T-cell (primary cell): ENCODE measurements around the gene DCLK3. TPM values are rescaled to one million over a fixed set of nuclear protein-coding genes. Genes with fewer than 3 reads are reported as not detected.

Source experiments
- ATAC-seq, 4 experiments: fragments of 200-7000 bp in 3 of 4; fragments of 150-1000 bp in 1 of 4; cut with Tn5 transposase; replicated peaks in 1 of 4; 1 replicate in 3 of 4; 2 replicates in 1 of 4; pipeline ENCODE4 v1.10.0; 2021; ENCODE audit warnings: moderate library complexity in 3 of 4, mild to moderate bottlenecking in 2 of 4, moderate number of reproducible peaks in 1 of 4
- CTCF ChIA-PET, 2 donors: fragments of 300-600 bp; sonication (Branson Sonifier 250); formaldehyde crosslinking; loops; one replicate each; lab custom pipeline; 2022; ENCODE audit warnings: antibody characterized with exemption in 2 of 2; lab: Charles Lee
- POLR2A ChIA-PET, 2 donors: fragments of 300-600 bp; sonication (Branson Sonifier 250); formaldehyde crosslinking; loops; one replicate each; lab custom pipeline; 2022; ENCODE audit warnings: antibody characterized with exemption in 2 of 2; lab: Charles Lee
- DNase-seq, 35 experiments: peaks; one replicate each; pipeline versions ENCODE4 v3.0.0 to v3.0.0-alpha.2; 2013 to 2023
- H3K27ac ChIP-seq: one replicate; pipeline ENCODE4 v1.5.1; 2013; ENCODE audit warnings: low read length
- H3K27me3 ChIP-seq, 2 experiments: replicated peaks in 1 of 2; 1 replicate in 1 of 2; 2 replicates in 1 of 2; pipeline versions ENCODE4 v1.6.1 to v1.7.0; 2013; ENCODE audit warnings: low read length in 1 of 2, mixed read lengths in 1 of 2; ENCODE audit not compliant: control insufficient read depth in 2 of 2, insufficient read depth in 2 of 2; ENCODE audit errors: extremely low read depth in 1 of 2
- H3K36me3 ChIP-seq, 2 donors: 1 replicate in 1 of 2; 2 replicates in 1 of 2; pipeline versions ENCODE4 v1.6.1 to v1.7.0; 2013; ENCODE audit warnings: low read length in 1 of 2; ENCODE audit not compliant: control insufficient read depth in 2 of 2, insufficient read depth in 1 of 2; ENCODE audit errors: extremely low read depth in 1 of 2
- H3K4me1 ChIP-seq, 2 experiments: 1 replicate in 1 of 2; 2 replicates in 1 of 2; pipeline versions ENCODE4 v1.6.1 to v1.7.0; 2013; ENCODE audit warnings: low read length in 2 of 2, mixed read lengths in 1 of 2; ENCODE audit not compliant: insufficient read depth in 2 of 2, control insufficient read depth in 1 of 2; ENCODE audit errors: extremely low read depth in 1 of 2
- H3K4me3 ChIP-seq, 2 donors: 1 replicate in 1 of 2; 2 replicates in 1 of 2; pipeline versions ENCODE4 v1.5.1 to v1.7.0; 2013; ENCODE audit warnings: mild to moderate bottlenecking in 2 of 2, low read length in 1 of 2, moderate library complexity in 1 of 2; ENCODE audit not compliant: control insufficient read depth in 1 of 2; ENCODE audit errors: extremely low read depth in 1 of 2
- H3K9me3 ChIP-seq: 2 replicates; pipeline ENCODE4 v1.7.0; 2013
- H3K27ac Mint-ChIP-seq, 2 donors: one replicate each; pipeline ENCODE4 v1.8.0; 2020 to 2021; ENCODE audit warnings: mild to moderate bottlenecking in 2 of 2, mixed read lengths in 2 of 2
- H3K27me3 Mint-ChIP-seq, 2 donors: one replicate each; pipeline ENCODE4 v1.8.0; 2021 to 2022; ENCODE audit warnings: mixed read lengths in 2 of 2
- H3K36me3 Mint-ChIP-seq: one replicate; pipeline ENCODE4 v1.8.0; 2021; ENCODE audit warnings: mixed read lengths
- H3K4me1 Mint-ChIP-seq, 3 donors: one replicate each; pipeline ENCODE4 v1.8.0; 2020 to 2022; ENCODE audit warnings: mixed read lengths in 3 of 3, mild to moderate bottlenecking in 1 of 3
- H3K4me3 Mint-ChIP-seq, 3 donors: one replicate each; pipeline ENCODE4 v1.8.0; 2020 to 2022; ENCODE audit warnings: mild to moderate bottlenecking in 3 of 3, mixed read lengths in 3 of 3, moderate library complexity in 3 of 3
- H3K9me3 Mint-ChIP-seq, 3 donors: one replicate each; pipeline ENCODE4 v1.8.0; 2020 to 2022; ENCODE audit warnings: mixed read lengths in 3 of 3
- WGBS: methylation state at CpG from one replicate; pipeline ENCODE4 v1.1.5; 2013; ENCODE audit warnings: missing lambda C conversion rate; ENCODE audit not compliant: insufficient coverage; 5-methylcytosine and 5-hydroxymethylcytosine counted together
- total RNA-seq, 35 experiments: library from RNA in 6 of 35; stranded (reverse) in 6 of 35; fragments of 120-200 nt in 1 of 35; gene quantifications; one replicate each; pipeline versions ENCODE4 v1.2.1 to v1.2.4 and lab custom pipeline; 2013 to 2026

DCLK3 gene
- total RNA-seq, 5 donors from 2014 or later (not counting 1 experiment from before 2014, with no cell fraction given): not detected

DNA sequence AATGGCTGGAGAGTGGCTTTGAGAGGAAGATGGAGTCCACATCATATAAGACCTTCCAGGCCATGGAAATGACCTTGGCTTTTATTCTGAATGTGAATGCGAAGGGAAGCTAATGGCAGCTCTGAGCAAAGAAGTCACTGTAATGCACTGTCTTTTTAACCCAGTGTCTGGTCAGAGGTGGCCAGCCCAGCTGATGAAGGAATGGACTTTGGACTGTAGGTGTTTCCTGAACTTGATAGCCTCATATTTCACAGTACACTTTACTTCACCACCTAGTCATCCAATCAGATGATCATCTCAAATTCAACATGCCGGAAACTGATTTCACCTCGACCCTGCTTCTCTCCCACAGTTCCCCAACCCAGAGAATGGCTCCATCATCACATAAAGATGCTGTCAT, 33.4 kb downstream of the DCLK3 start:
- CTCF ChIA-PET: interaction anchor here in 1 of 2 donors (0.6 kb wide), 1 partner anchor 130 kb away, joined by 3 read pairs; no protein-coding TSS in a partner anchor
- no peak overlapping the region for H3K27ac ChIP-seq
- no peaks in the 10 kb centered on the region for H3K4me1 ChIP-seq
- Mint-ChIP-seq H3K4me1 (no peaks in the 10 kb centered on the region), H3K9me3 (no peaks in the 10 kb centered on the region), H3K36me3 (no peaks in the 10 kb centered on the region), H3K27me3 (peaks cover 4 to 11% of the 10 kb centered on the region in 2 donors), H3K4me3 (no peak overlapping the region), H3K27ac (no peak overlapping the region)
- 83% methylated on average over 2 of the region's 3 CpGs for WGBS
- no peaks in the 10 kb centered on the region for H3K9me3 ChIP-seq
- H3K27me3 ChIP-seq: peaks cover 0 to 10% of the 10 kb centered on the region in 2 experiments
- no peak for ATAC-seq
- DNase-seq: no peak
- H3K36me3 ChIP-seq: no peaks in the 10 kb centered on the region
- POLR2A ChIA-PET: no interaction called here
- no peak overlapping the region for H3K4me3 ChIP-seq

DNA sequence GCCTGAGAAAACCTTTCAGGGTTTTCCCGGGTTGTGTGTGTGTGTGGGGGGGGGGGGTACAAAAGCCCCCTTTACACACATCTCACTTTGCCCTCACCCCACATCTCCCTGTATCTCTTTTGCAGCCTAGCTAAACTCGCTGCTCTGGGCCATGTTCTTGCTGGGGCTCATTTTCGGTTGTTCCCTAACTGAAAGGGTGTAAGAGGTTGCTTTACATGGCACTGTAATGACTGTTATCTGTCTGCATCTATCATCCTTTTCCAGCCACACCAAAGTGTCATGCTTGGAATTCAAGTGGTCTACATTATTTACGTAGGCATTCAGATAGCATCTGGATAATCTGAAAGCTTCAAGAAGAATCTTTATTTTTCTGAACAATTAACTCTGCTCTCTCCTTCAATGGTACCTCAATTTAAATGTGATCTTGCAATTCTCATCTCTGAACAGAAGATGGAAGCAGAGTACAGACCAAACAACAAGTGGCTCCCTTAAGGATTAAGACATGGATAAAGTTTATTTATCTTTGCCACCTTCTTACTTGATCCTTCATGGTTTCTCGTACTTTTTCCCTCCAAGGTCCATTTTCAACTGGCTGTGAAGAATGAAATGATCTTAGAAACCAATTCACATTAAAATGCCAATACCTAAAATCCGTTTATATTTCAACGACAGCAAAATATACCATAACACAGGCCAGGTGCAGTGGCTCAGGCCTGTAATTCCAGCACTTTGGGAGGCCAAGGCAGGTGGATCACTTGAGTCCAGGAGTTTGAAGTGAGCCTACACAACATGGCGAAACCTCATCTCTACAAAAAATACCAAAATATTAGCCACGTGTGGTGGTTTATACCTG, 34.9 kb downstream of the DCLK3 start:
- no peaks in the 10 kb centered on the region for H3K36me3 ChIP-seq
- no peaks in the 10 kb centered on the region for H3K9me3 Mint-ChIP-seq
- WGBS: 86% methylated on average over 1 of the region's 9 CpGs
- DNase-seq: peak in 1 of 35 experiments; percentile 53
- H3K9me3 ChIP-seq: no peaks in the 10 kb centered on the region
- peaks cover 0 to 10% of the 10 kb centered on the region in 2 experiments for H3K27me3 ChIP-seq
- no peak overlapping the region for H3K27ac Mint-ChIP-seq
- H3K4me3 Mint-ChIP-seq: no peak overlapping the region
- H3K4me1 ChIP-seq: no peaks in the 10 kb centered on the region
- ChIA-PET CTCF (interaction anchor here (0.6 to 1.8 kb wide), 2 partner anchors 12 to 229 kb away, joined by 3 to 6 read pairs; no protein-coding TSS in a partner anchor), POLR2A (no interaction called here)
- no peaks in the 10 kb centered on the region for H3K36me3 Mint-ChIP-seq
- peaks cover 4 to 11% of the 10 kb centered on the region in 2 donors for H3K27me3 Mint-ChIP-seq
- no peaks in the 10 kb centered on the region for H3K4me1 Mint-ChIP-seq
- ATAC-seq: no peak
- H3K4me3 ChIP-seq: no peak overlapping the region
- H3K27ac ChIP-seq: no peak overlapping the region

DNA sequence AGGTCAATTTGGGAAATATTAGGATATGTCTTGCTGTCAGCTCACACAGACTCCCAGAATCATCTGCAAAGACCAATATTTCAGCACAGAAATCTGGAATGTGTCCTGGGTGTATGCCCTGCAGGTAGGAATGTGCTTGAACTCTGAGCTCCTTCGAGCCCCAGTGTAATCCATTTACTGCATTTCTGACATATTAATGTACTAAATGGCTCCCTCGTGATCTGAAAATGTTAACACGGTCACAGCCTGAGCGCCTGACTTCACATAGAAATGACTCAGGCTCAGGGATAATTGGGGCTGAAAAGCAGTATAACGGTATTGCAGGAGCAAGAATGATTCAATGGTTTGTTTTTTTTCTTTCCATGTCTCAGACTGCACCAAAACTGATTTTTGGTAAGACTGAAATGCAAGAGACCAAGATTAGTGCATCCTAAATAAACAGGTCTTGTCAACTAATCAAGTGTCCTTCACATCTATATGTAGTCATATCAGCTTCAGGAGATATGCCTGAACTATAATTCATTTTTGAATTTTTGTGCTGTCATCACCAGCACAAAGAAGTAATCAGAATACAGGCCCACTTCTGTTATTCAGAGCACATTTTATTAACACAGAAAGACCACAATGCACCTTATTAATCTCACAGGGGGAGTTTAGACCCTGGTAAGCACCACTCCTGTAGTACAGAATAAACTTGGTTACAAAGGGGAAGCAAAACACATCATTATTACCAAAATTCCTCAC, 49.8 kb downstream of the DCLK3 start:
- Histone ChIP-seq H3K9me3 (no peaks in the 10 kb centered on the region), H3K4me3 (no peak overlapping the region), H3K4me1 (no peaks in the 10 kb centered on the region), H3K36me3 (no peaks in the 10 kb centered on the region), H3K27me3 (no peaks in the 10 kb centered on the region), H3K27ac (no peak overlapping the region)
- CTCF ChIA-PET: no interaction called here
- Mint-ChIP-seq H3K27ac (no peak overlapping the region), H3K27me3 (peaks cover 2 to 4% of the 10 kb centered on the region in 2 donors), H3K36me3 (no peaks in the 10 kb centered on the region), H3K9me3 (no peaks in the 10 kb centered on the region), H3K4me3 (no peak overlapping the region), H3K4me1 (no peaks in the 10 kb centered on the region)
- WGBS: 94% methylated on average over 3 of the region's 5 CpGs
- POLR2A ChIA-PET: no interaction called here
- DNase-seq (no peak), ATAC-seq (no peak)

DNA sequence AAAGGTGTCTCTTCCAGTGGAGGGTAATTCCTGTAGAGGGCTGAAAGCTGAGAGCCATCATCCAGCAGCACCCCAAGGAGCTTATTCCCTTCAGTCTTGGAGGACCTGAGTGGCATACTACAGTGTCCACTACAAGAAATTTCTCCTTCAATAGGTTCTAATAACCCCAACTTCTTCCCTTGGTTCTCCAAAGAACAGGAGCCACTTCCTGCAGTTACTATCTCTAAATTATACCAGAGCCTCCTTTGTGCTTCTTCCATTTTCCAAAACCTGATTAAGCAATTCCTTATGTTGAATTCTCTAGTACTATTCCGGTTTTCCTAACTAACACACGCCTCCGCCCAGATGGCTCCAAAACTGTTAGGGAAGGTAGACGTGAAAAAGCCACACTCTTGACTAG, 50.4 kb downstream of the DCLK3 start:
- ATAC-seq (no peak), DNase-seq (no peak)
- Mint-ChIP-seq H3K27ac (no peak overlapping the region), H3K9me3 (no peaks in the 10 kb centered on the region), H3K27me3 (peaks cover 0 to 3% of the 10 kb centered on the region in 2 donors), H3K4me3 (no peak overlapping the region), H3K4me1 (no peaks in the 10 kb centered on the region), H3K36me3 (no peaks in the 10 kb centered on the region)
- no peaks in the 10 kb centered on the region for H3K36me3 ChIP-seq
- H3K4me3 ChIP-seq: no peak overlapping the region
- no peaks in the 10 kb centered on the region for H3K9me3 ChIP-seq
- H3K27ac ChIP-seq: no peak overlapping the region
- H3K27me3 ChIP-seq: no peaks in the 10 kb centered on the region
- ChIA-PET POLR2A (no interaction called here), CTCF (no interaction called here)
- no peaks in the 10 kb centered on the region for H3K4me1 ChIP-seq
- WGBS: 87% methylated on average over 4 of the region's 4 CpGs

DNA sequence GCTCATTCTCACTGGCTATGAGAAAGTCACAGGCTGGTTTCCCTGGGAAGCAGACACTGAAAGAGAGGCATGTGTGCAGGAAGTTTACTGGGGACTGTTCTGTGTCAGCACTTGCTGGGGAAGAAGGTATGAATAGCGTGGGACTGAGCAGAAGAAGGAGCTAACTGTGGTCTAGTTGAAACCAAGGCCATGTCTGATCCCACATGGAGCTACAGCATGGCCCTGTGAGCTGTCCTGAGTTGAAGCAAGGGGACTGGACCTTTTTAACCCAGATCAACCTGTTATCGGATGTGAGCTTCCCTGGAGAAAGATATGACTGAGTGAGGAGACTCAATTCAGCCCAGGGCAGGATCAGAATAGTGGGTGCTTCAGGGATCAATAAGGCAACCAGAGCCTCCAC, 53.7 kb downstream of the DCLK3 start:
- H3K36me3 Mint-ChIP-seq: no peaks in the 10 kb centered on the region
- no peaks in the 10 kb centered on the region for H3K9me3 ChIP-seq
- CTCF ChIA-PET: interaction anchor here in 1 of 2 donors (0.6 kb wide), 1 partner anchor 671 kb away, joined by 3 read pairs; no protein-coding TSS in a partner anchor

DNA sequence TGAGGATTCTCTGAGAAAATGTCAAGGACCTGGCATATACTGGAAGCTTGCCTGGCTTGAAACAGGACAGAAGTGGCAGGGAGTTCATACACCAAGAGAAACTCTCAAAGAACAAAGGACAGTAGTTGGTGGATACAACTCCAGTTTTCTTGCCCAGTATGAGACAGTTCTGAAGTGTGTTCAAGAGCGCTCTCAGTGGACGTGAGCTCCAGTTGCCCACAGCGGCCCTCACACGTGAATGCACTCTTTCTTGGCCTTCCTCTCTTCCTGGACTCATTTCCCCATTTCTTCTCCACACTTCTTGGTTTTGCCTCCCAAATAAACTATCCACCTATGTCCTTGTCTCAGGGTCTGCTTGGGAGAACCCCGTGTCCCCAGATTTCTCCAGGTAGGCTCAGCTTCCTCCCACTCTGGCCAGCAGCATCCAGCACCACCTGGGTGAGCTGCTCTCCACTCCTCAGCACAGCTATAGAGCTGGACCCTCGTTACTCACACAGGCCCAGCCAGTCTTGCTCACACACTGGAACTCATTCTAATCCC, 54.5 kb downstream of the DCLK3 start:
- no peaks in the 10 kb centered on the region for H3K36me3 Mint-ChIP-seq
- peaks cover 0 to 6% of the 10 kb centered on the region in 2 donors for H3K27me3 Mint-ChIP-seq
- CTCF ChIA-PET: no interaction called here
- H3K4me3 Mint-ChIP-seq: no peak overlapping the region
- ATAC-seq: no peak
- peaks cover 0 to 6% (median 0%) of the 10 kb centered on the region in 3 donors for H3K4me1 Mint-ChIP-seq
- Histone ChIP-seq H3K4me3 (no peak overlapping the region), H3K27me3 (peaks cover 0 to 8% of the 10 kb centered on the region in 2 experiments), H3K36me3 (no peaks in the 10 kb centered on the region), H3K4me1 (no peaks in the 10 kb centered on the region), H3K9me3 (no peaks in the 10 kb centered on the region), H3K27ac (no peak overlapping the region)
- no peak for DNase-seq
- no peak overlapping the region for H3K27ac Mint-ChIP-seq
- POLR2A ChIA-PET: no interaction called here
- 85% methylated on average over 6 of the region's 6 CpGs for WGBS
- H3K9me3 Mint-ChIP-seq: no peaks in the 10 kb centered on the region

More for the DNA sequence above, 53.7 kb downstream of the DCLK3 start:
- Histone ChIP-seq H3K27me3 (peaks cover 0 to 8% of the 10 kb centered on the region in 2 experiments), H3K27ac (no peak overlapping the region), H3K4me1 (no peaks in the 10 kb centered on the region), H3K4me3 (no peak overlapping the region), H3K36me3 (no peaks in the 10 kb centered on the region)
- ATAC-seq (no peak), DNase-seq (no peak)
- 57% methylated on average over 1 of the region's 2 CpGs for WGBS
- peaks cover 0 to 6% of the 10 kb centered on the region in 2 donors for H3K27me3 Mint-ChIP-seq
- H3K4me3 Mint-ChIP-seq: no peak overlapping the region
- POLR2A ChIA-PET: no interaction called here
- H3K9me3 Mint-ChIP-seq: no peaks in the 10 kb centered on the region
- H3K27ac Mint-ChIP-seq: no peak overlapping the region
- peaks cover 0 to 6% (median 0%) of the 10 kb centered on the region in 3 donors for H3K4me1 Mint-ChIP-seq
